Large intestine (tissue), 3 donors: ENCODE results near the gene SYCE3. TPM values are rescaled to one million over a fixed set of nuclear protein-coding genes. Genes with fewer than 3 reads are reported as not detected.

Experiments used
- DNase-seq, 2 donors: peaks; one replicate each; pipeline versions ENCODE4 v3.0.0 to v3.0.0-alpha.2; 2013
- H3K27ac ChIP-seq: one replicate; pipeline ENCODE4 v1.5.1; 2013; ENCODE audit warnings: low read length
- H3K27me3 ChIP-seq: 2 replicates; pipeline ENCODE4 v1.6.1; 2013; ENCODE audit warnings: low read length; ENCODE audit not compliant: control insufficient read depth, insufficient read depth
- H3K36me3 ChIP-seq: 2 replicates; pipeline ENCODE4 v1.6.1; 2013; ENCODE audit warnings: low read length; ENCODE audit not compliant: control insufficient read depth, insufficient read depth
- H3K4me1 ChIP-seq: one replicate; pipeline ENCODE4 v1.6.1; 2013; ENCODE audit warnings: low read length; ENCODE audit not compliant: control insufficient read depth, insufficient read depth
- H3K4me3 ChIP-seq: one replicate; pipeline ENCODE4 v1.5.1; 2013; ENCODE audit warnings: low read length
- H3K9me3 ChIP-seq: one replicate; pipeline ENCODE4 v1.6.1; 2013; ENCODE audit warnings: mild to moderate bottlenecking, low read depth, low read length, moderate library complexity; ENCODE audit not compliant: control insufficient read depth
- WGBS: methylation state at CpG from one replicate; pipeline ENCODE4 v1.1.5; 2013; ENCODE audit warnings: low lambda C conversion rate; ENCODE audit not compliant: insufficient coverage; 5-methylcytosine and 5-hydroxymethylcytosine counted together
- polyA plus RNA-seq: library from polyadenylated mRNA; unstranded; fragments of 120-200 nt; gene quantifications from one replicate; pipeline ENCODE4 v1.2.1, GENCODE V29; 2013

The SYCE3 gene
- polyA plus RNA-seq, 1 donor: not detected

GRCh38 chr22:50529897-50530579 is 32.7 kb downstream of the SYCE3 start, which contains the start of gene TYMP:
Gene TYMP (minus strand): TSS chr22:50530012. CDS start chr22:50529709, 303 bp downstream.
- WGBS: no CpG with 5 or more reads among the region's 92 CpGs
- H3K27ac ChIP-seq: peak within 1 kb of the TSS; percentile 94
- peak within 1 kb of the TSS; percentile 60 for H3K4me3 ChIP-seq
- peak; percentile 69 to 91 for DNase-seq
- H3K4me1 ChIP-seq: peaks cover 32% of the 10 kb centered on the region
- H3K36me3 ChIP-seq: no peaks in the 10 kb centered on the region
- peaks cover 45% of the 10 kb centered on the region for H3K27me3 ChIP-seq
- peaks cover 16% of the 10 kb centered on the region for H3K9me3 ChIP-seq

- Histone ChIP-seq H3K27ac (peak overlapping the region; percentile 40), H3K4me1 (peaks cover 33% of the 10 kb centered on the region), H3K27me3 (peaks cover 43% of the 10 kb centered on the region), H3K36me3 (no peaks in the 10 kb centered on the region), H3K4me3 (peak overlapping the region; percentile 40), H3K9me3 (peaks cover 16% of the 10 kb centered on the region)
- WGBS: no CpG with 5 or more reads among the region's 50 CpGs
- no peak for DNase-seq
Observed at GRCh38 chr22:50529416-50529896, 33.3 kb downstream of the SYCE3 start.

- no CpG with 5 or more reads among the region's 15 CpGs for WGBS
- peaks cover 39% of the 10 kb centered on the region for H3K4me1 ChIP-seq
- DNase-seq: peak in 1 of 2 donors; percentile 31
Observed at GRCh38 chr22:50528682-50529415, 33.9 kb downstream of the SYCE3 start.

GRCh38 chr22:50527921-50528681 is 34.6 kb downstream of the SYCE3 start:
- Histone ChIP-seq H3K36me3 (peaks cover 10% of the 10 kb centered on the region), H3K4me1 (peaks cover 47% of the 10 kb centered on the region), H3K4me3 (no peak overlapping the region), H3K27me3 (peaks cover 34% of the 10 kb centered on the region), H3K27ac (no peak overlapping the region), H3K9me3 (peaks cover 16% of the 10 kb centered on the region)
- DNase-seq: no peak
- no CpG with 5 or more reads among the region's 18 CpGs for WGBS

More at GRCh38 chr22:50528682-50529415, 33.9 kb downstream of the SYCE3 start:
- Histone ChIP-seq H3K36me3 (peaks cover 3% of the 10 kb centered on the region), H3K4me3 (peak overlapping the region; percentile 40), H3K27ac (peak overlapping the region; percentile 40), H3K9me3 (peaks cover 16% of the 10 kb centered on the region), H3K27me3 (peaks cover 39% of the 10 kb centered on the region)

- WGBS: no CpG with 5 or more reads among the region's 29 CpGs
- Histone ChIP-seq H3K36me3 (peaks cover 20% of the 10 kb centered on the region), H3K4me3 (peak overlapping the region; percentile 49), H3K27ac (peak overlapping the region; percentile 88), H3K27me3 (peaks cover 26% of the 10 kb centered on the region), H3K4me1 (peaks cover 45% of the 10 kb centered on the region), H3K9me3 (peaks cover 16% of the 10 kb centered on the region)
- no peak for DNase-seq
Observed at GRCh38 chr22:50526834-50527801, 35.6 kb downstream of the SYCE3 start.

GRCh38 chr22:50526108-50526833 is 36.4 kb downstream of the SYCE3 start:
- peaks cover 29% of the 10 kb centered on the region for H3K36me3 ChIP-seq
- DNase-seq: peak; percentile 75 to 87
- peaks cover 39% of the 10 kb centered on the region for H3K4me1 ChIP-seq
- no CpG with 5 or more reads among the region's 77 CpGs for WGBS
- peaks cover 16% of the 10 kb centered on the region for H3K9me3 ChIP-seq
- H3K4me3 ChIP-seq: peak overlapping the region; percentile 49
- peaks cover 18% of the 10 kb centered on the region for H3K27me3 ChIP-seq
- peak overlapping the region; percentile 88 for H3K27ac ChIP-seq

- Histone ChIP-seq H3K27ac (peak overlapping the region; percentile 88), H3K4me1 (peaks cover 35% of the 10 kb centered on the region), H3K36me3 (peaks cover 34% of the 10 kb centered on the region), H3K27me3 (peaks cover 13% of the 10 kb centered on the region), H3K4me3 (peak overlapping the region; percentile 52), H3K9me3 (peaks cover 13% of the 10 kb centered on the region)
- DNase-seq: no peak
- WGBS: no CpG with 5 or more reads among the region's 33 CpGs
Observed at GRCh38 chr22:50525858-50526107, 36.9 kb downstream of the SYCE3 start.

- Histone ChIP-seq H3K9me3 (peaks cover 9% of the 10 kb centered on the region), H3K27ac (peak within 1 kb of the TSS; percentile 88), H3K36me3 (peaks cover 34% of the 10 kb centered on the region), H3K27me3 (peaks cover 8% of the 10 kb centered on the region), H3K4me1 (peaks cover 31% of the 10 kb centered on the region), H3K4me3 (peak within 1 kb of the TSS; percentile 52)
- DNase-seq: peak; percentile 98 to 99
- no CpG with 5 or more reads among the region's 84 CpGs for WGBS
Observed at GRCh38 chr22:50525104-50525857, 37.4 kb downstream of the SYCE3 start, which contains the start of gene SCO2. Gene SCO2 (minus strand): TSS chr22:50525598. CDS start chr22:50524411, 1,187 bp downstream.
